ENCODE results near the gene LTBP3. TPM values are rescaled to one million over a fixed set of nuclear protein-coding genes. Genes with fewer than 3 reads are reported as not detected.
A peak's percentile ranks its signal among the peaks of the same experiment; 100 is the strongest.

The LTBP3 gene
- total RNA-seq, 1 experiment from 2014 or later = 10.6 TPM

- Histone ChIP-seq H4K20me1 (ENCODE audit: control insufficient read depth, insufficient read depth, insufficient read length) (no peaks in the 10 kb centered on the region), H3K18ac (ENCODE audit: insufficient read length, low read depth, low read length) (no peak overlapping the region), H3K79me2 (ENCODE audit: insufficient read depth, low read length) (no peaks in the 10 kb centered on the region), H2AK5ac (ENCODE audit: insufficient read length, low read length) (no peak overlapping the region), H3T11ph (ENCODE audit: low read length) (no peak overlapping the region), H3K27me3 (ENCODE audit: insufficient read depth, low read length) (no peaks in the 10 kb centered on the region; the same call in 1 of the 2 replicates), H3K4me2 (ENCODE audit: insufficient read depth, insufficient read length, low read length) (no peak overlapping the region), H4K5ac (ENCODE audit: insufficient read length, low read depth, low read length) (no peak overlapping the region), H3K79me1 (ENCODE audit: insufficient read depth, low read depth, low read length, poor library complexity, severe bottlenecking) (no peaks in the 10 kb centered on the region), H3K23ac (ENCODE audit: insufficient read length, low read depth, low read length) (no peak overlapping the region), H2AFZ (ENCODE audit: low read length) (no peak overlapping the region), H3K9ac (ENCODE audit: extremely low read depth, insufficient read length, low read length) (no peak overlapping the region), H2BK15ac (ENCODE audit: low read depth, low read length) (no peak overlapping the region), H3K23me2 (ENCODE audit: insufficient read length, low read depth, low read length, poor library complexity, severe bottlenecking) (no peaks in the 10 kb centered on the region), H2BK120ac (ENCODE audit: low read depth, low read length, poor library complexity, severe bottlenecking) (no peak overlapping the region), H3K9me3 (ENCODE audit: control insufficient read depth, low read depth, low read length) (no peaks in the 10 kb centered on the region), H4K8ac (replicated peaks; ENCODE audit: insufficient read length, low read depth, low read length) (no peak overlapping the region), H2BK20ac (ENCODE audit: low read depth, low read length, poor library complexity, severe bottlenecking) (no peak overlapping the region), H4K91ac (ENCODE audit: insufficient read length, low read depth, low read length) (no peak overlapping the region), H3K56ac (ENCODE audit: insufficient read length, low read depth, low read length) (no peak overlapping the region), H2BK12ac (ENCODE audit: insufficient read length, low read depth, low read length) (no peak overlapping the region), H3K27ac (ENCODE audit: insufficient read length, low read depth, low read length) (no peak overlapping the region), H3K14ac (ENCODE audit: insufficient read depth, low read length) (no peak overlapping the region), H3K4ac (ENCODE audit: low read depth, low read length) (no peak overlapping the region), H2BK5ac (ENCODE audit: insufficient read length, low read length) (no peak overlapping the region), H3K4me1 (ENCODE audit: insufficient read depth, low read length) (peaks cover 11% of the 10 kb centered on the region; the same call in 1 of the 2 replicates)
- no peak for TF ChIP-seq CTCF (conservative IDR thresholded peaks at IDR 0.05)
- Mint-ChIP-seq H3K4me1 (peaks cover 57 to 70% of the 10 kb centered on the region in 2 experiments), H3K27ac (no peak overlapping the region), H3K36me3 (ENCODE audit: insufficient read depth in 1 of 3, low read depth in 3 of 3) (no peaks in the 10 kb centered on the region), H3K4me3 (peak overlapping the region in 1 of 2 experiments; percentile 62; a peak in 3 of 5 replicates), H3K27me3 (ENCODE audit: low read depth) (peaks cover 62% of the 10 kb centered on the region), H3K9me3 (no peaks in the 10 kb centered on the region; a peak in 1 of 5 replicates)
- no peak for DNase-seq
- no CpG with 5 or more reads among the region's 6 CpGs for WGBS (ENCODE audit: extremely low coverage, insufficient read length, low lambda C conversion rate)
Measured at GRCh38 chr11:65555693-65556231, 2.4 kb downstream of the LTBP3 start.

Data from H9 (cell line).